GM13977 (cell line): ENCODE data around the gene LETM1.

ENCODE experiments used
- DNase-seq: peaks from one replicate; pipeline ENCODE4 v3.0.0; 2012; ENCODE audit warnings: low spot score
- in situ Hi-C: fragments of 300-500 bp; cut with MboI; formaldehyde crosslinking; loops from one replicate; pipeline ENCODE4 v1.12.0; 2022; ENCODE audit warnings: low sequenced_read_pairs, low pct_unique_long_range_greater_than_20kb, mixed read lengths, inconsistent platforms; ENCODE audit not compliant: unreplicated experiment
- TF ChIP-seq, protein P1 (sequence below): IDR thresholded peaks from 2 replicates; pipeline ENCODE4 v1.5.1; 2012; ENCODE audit warnings: mild to moderate bottlenecking, control low read depth; ENCODE audit not compliant: insufficient read depth; ENCODE audit errors: extremely low read depth, missing control alignments

LETM1 gene

DNA sequence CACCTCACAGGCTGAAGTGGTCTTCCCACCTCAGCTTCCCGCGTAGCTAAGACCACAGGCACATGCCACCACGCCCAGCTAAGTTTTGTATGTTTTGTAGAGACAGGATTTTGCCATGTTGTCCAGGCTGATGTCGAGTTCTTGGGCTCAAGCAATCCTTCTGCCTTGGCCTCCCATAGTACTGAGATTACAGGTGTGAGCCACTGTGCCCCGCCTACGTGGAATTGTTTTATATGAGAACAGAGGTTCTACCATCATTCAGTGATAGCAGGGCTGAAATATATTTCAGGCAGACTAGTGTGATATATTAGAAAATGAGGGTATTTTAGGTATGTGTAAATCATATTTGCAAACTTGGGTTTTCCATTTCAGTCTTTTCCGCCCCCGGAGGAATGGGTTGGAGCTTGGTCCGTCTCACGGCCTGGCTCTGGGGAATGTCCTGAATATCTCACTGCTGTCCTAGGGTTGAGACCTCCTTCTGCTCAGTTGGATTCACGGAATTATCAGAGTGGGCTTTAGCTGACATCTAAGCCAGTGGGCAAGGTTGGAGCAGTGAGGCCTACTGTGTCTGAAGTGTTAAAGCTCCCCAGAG is 35.1 kb upstream of the LETM1 start:
- TF ChIP-seq, protein P1, sequence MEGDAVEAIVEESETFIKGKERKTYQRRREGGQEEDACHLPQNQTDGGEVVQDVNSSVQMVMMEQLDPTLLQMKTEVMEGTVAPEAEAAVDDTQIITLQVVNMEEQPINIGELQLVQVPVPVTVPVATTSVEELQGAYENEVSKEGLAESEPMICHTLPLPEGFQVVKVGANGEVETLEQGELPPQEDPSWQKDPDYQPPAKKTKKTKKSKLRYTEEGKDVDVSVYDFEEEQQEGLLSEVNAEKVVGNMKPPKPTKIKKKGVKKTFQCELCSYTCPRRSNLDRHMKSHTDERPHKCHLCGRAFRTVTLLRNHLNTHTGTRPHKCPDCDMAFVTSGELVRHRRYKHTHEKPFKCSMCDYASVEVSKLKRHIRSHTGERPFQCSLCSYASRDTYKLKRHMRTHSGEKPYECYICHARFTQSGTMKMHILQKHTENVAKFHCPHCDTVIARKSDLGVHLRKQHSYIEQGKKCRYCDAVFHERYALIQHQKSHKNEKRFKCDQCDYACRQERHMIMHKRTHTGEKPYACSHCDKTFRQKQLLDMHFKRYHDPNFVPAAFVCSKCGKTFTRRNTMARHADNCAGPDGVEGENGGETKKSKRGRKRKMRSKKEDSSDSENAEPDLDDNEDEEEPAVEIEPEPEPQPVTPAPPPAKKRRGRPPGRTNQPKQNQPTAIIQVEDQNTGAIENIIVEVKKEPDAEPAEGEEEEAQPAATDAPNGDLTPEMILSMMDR: no peak
- no peak for DNase-seq
- in situ Hi-C loops: no loop called here

DNA sequence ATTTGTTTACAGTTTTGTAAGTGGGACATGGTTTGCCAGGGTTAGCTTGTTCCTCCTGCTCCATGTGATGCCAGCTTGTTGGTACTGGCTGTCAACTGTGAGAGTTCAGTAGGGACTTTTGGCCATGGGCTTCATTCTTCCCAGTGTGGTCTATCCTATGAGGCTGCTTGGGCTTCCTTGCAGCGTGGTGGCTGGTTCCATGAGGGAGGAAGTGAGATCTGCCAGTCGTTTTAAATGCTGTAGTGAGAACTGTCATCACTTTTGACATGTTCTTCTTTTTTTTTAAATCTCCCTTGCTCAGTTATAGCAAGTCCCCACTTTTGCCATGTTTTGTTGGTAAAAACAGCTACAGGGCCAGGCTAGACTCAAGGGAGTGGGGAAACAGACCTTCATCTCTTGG is 31.1 kb upstream of the LETM1 start:
- in situ Hi-C loops: no loop called here
- TF ChIP-seq, protein P1: no peak
- DNase-seq: no peak

DNA sequence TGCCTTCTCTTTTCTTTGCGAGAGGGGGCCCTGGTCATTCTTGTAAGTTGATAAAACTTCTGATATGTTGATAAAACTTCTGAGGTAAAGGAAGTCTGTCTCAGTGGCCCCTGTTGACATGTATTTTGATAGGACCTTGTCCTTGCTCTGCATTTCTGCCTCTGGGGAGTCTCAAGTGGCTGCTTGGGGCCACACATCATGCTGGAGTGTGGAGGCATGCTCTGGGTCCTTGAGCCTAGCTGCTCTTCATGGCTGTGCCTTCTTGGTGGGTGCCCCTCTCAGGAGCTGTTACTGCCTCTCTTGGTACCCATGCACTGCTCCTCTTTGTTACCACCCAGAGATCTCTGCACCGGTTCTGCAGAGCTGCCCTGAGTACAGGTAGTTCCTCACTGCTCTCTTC is 29.5 kb upstream of the LETM1 start:
- DNase-seq: no peak
- in situ Hi-C loops: no loop called here
- TF ChIP-seq, protein P1: no peak

DNA sequence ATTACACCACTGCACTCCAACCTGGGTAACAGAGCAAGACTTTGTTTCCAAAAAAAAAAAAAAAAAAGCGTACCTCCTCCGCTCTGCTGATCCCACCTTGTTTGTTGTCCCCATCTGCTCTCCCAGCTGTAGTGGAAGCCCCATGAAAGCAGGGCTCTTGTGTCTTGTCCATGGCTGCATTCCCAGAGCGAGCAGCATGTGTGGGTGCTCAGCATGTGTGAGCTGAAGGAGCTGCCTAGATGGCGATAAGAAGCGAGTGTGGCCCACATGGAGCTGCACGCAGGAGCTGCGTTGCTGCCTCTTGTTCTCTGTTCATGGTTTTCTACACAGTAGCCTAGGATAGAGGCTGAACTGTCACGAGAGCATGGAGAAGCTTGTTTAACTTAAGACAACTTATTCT is 27.6 kb upstream of the LETM1 start:
- in situ Hi-C loops: no loop called here
- TF ChIP-seq, protein P1: no peak

DNA sequence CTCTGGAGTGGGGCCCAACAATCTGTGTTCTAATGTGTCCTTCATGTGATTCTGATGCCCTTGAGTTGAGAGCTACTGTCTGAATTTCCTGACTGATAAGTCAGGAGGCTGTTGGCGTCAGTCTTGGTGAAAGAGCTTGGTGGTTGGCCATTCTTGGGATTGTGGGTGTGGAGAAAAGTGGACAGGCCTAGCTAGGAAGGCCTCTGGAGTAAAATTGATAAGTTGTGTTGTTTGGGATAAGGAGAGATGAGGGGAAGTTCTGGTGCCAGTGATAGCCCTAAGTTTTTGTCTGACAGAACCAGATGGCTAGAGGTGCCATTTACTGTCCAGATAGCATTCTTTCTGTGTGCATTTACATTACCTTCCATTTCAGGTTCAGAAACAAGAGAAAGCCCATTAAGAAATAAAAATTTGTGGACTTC is 26.9 kb upstream of the LETM1 start:
- DNase-seq: no peak
- TF ChIP-seq, protein P1: no peak
- in situ Hi-C loops: no loop called here

More for the DNA sequence above, 27.6 kb upstream of the LETM1 start:
- DNase-seq: no peak

DNA sequence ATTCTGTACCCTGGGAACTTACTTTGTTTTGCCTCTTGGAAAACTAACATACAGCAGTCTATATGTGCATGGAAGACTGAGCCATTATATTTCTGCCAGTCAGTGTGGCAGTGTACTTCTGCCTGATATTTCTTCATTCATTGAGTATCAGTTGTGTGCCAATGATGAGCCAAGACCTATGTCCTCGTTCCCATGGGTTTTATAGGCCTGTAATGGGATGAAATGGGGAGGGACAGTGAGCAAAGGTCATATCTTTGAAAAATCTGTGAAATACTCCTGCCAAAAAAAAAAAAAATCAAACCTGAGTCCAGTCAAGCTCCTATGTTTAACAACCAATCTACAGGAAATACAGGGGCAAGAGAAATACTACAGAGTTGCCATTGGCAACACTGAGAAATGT is 24.4 kb upstream of the LETM1 start:
- TF ChIP-seq, protein P1: no peak
- in situ Hi-C loops: no loop called here
- no peak for DNase-seq
